NCI-H226 (cell line): ENCODE measurements around the gene GARRE1.
A peak's percentile ranks its signal among the peaks of the same experiment; 100 is the strongest.
"Not testable (repeated sequence)": the region's sequence is repeated elsewhere in the genome, so short reads cannot be mapped to it uniquely, and the experiment has no call there.

Source experiments
- DNase-seq: peaks from one replicate; pipeline ENCODE4 v3.0.0-alpha.2; 2015

Gene GARRE1

DNA sequence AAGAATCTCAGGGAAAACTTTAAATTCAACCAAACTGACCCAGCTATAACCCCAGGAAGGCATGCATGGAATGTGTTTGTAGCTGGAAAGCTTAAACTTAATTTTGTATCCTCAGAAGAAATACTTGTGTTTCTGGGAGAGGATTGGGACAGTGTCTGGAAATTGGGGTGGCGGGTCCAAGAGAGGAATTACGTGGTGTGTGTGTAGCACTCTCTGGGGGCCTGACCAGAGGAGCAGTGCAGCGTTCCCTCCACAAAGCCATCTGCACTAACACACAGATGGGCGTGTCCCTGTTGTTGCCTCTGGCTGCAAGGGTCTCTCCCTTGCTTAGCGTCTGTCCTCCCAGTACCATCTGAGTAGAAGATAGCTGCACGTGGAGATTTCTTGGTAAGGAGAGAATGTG, 6.4 kb downstream of the GARRE1 start:
- peak; percentile 12 for DNase-seq

DNA sequence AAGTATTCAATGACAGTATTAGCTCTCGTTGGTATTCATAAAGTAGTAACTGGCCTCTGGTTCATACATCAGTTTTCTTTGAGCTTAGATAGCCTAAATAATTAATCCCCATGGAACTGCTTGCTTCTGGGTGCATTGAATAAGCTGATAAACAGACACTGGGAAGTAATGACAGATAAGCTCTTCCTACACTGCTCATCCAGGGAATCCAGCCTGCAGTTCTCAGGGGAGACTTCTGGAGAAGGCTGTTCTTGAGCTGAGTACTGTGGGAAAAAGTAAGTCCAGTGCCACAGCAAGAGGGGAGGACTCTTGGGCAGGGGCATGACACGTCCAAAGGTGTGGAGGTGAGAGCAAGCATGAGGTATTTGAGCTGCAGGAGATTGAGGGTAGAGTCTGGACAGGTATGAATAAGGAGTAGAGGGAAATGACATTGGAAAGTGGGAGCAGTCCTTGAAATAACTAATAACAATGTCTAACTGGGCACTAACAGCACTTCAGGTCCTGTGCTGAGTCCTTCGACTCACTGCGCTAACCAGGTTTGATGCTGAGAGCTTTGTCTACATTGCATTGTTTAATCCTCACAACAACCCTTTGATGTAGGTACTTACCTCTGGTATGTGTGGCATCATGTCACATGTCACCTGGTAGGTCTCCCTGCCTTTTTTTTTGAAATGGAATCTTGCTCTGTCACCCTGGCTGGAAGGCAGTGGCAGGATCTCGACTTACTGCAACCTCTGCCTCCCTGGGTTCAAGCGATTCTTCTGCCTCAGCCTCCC, 7.2 kb downstream of the GARRE1 start:
- no peak for DNase-seq

DNA sequence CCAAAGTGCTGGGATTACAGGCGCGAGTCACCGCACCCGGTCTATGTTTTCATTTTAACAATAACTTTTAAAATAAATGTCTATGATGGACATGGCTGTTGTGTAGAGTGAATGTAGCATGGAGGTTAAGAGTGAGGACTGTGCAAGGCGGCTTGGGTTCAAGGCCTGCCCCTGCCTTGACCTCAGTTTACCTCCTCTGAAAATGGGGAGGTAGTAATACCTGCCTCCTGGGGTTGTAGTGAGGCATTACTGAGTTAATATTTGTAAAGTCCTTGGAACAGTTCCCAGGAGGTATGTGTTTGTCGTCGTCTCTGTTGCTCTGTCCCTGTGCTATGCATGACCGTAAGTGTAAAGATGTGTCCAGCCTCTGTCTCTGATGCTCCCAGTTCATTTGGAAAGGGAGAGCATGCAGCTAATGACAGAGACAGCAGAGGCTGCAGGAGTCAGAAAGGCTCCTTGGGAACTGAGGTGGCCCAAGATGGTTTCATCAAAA, 9.4 kb downstream of the GARRE1 start:
- DNase-seq = no peak

DNA sequence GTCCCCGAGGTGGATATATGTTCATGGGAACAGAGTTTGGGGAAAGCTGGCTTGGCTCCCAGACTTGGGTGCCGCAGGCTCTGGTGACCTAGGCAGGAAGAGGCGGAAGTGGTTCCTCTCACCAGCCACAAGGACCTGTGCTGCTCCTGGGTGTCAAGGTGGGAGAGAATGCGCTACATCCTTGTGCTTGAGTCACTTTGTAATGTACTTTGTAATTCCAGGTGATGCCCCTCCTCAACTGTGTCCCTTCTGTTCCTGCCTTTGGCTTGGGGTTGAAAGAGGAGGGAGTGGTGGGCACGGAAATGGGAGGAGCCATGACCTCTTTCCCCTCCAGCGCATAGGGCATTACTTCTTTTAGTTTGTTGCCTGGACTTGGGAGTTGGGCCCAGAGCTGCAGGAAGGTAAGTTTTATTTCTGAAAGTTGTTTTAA, 10.9 kb downstream of the GARRE1 start:
- no peak for DNase-seq

DNA sequence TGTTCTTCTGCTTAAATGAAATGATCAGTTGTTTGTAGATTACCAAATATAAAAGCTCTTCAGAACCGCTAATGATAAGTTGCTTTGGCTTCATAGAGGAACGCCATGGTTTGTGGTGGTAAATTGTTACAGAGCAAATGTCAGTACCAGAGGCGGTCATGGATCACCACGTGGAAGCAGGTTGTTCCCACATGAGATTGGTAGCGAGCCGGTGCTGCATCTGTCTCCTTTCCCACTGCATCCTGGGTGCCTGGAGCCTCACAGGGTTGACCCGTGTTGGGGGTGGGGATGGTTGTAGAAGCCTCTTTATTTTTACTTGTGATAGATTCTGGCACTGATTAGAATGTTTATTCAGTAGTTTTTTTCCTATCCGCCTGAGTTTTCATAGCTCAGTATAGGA, 14.7 kb downstream of the GARRE1 start:
- no peak for DNase-seq

DNA sequence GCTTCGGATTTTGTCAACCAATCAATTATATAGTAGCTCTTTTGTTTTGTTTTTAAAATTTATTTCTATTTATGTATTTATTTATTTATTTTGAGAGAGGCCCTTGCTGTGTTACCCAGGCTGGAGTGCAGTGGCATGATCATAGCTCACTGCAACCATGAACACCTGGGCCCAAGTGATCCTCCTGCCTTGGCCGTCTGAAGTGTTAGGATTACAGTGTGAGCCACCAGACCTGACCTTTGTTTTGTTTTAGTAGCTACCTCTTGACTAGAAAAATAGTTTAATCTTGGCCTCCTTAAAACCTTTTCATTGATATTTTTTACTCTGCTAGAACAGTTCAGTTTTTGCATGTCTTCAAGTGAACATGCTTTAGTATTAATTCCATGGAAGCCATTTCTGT, 15.1 kb downstream of the GARRE1 start:
- no peak for DNase-seq

DNA sequence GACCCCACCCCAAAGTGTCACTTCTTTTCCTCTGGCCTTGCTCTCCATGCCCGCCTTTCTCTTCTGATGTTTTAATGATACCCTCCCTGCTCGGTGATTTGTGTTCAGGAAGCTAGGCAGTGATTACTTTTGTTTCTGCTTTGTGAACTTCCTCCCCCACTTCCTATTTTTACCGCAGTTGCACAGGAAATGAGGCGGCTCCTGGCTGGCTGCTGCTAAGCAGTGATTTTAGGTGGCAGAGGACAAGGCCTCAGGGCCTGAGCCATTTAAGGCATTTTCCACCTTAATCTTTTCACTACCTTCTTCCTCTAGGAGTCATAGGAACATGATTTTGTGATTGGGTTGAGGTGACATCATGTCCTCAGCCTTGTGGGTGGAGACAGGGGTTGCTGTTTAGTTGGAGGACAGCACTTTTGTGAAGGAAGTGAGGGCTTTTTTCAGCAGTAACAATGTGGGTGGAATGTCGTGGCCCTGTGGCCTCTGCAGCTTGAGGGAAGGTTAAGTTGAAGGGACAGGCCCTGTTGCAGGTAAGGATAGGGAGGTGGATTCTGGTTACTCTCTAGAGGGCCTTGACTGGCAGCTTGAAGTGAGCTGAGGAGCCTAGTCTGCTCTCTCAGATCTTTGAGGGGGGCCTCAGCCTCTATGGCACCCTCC, 15.7 kb downstream of the GARRE1 start:
- DNase-seq = peak; percentile 44

DNA sequence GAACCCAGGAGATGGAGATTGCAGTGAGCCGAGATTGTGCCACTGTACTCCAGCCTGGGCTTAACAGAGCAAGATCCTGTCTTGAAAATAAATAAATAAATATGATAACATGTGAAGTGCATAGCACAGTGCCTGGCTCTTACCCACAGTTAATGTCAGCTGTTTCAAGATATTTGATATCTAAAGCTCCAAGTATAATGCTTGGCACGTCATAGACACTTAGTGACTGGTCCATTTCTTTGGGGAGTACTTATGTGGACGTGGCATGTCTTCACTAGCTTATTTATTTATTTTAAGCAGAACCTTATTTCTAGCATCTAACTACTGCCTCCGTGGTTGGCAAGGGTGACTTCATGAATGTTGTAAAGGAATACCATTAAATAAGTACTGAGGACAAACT, 18.8 kb downstream of the GARRE1 start:
- no peak for DNase-seq

DNA sequence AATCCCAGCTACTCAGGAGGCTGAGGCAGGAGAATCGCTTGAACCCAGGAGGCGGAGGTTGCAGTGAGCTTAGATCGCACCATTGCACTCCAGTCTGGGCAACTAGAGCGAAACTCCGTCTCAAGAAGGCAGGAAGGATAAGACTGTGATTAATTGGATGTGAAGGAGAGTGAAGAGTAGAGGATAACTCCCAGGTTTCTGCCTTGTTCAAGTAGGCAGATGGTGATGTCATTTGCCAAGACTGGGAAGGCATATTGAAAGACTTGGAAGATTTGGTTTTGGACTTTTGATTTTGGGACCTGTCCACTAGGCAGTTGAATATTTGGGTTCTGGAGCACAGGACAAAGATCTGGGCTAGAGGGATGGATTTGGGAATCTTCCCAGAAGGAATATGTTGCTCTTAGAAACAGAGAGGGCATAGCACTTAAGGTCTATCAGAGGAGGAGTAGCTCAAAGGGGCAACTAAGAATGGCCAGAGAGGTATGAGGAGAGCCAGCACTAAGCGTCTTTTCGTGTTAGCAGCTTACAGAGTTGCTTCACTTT, 20.0 kb downstream of the GARRE1 start:
- DNase-seq = peak; percentile 51

DNA sequence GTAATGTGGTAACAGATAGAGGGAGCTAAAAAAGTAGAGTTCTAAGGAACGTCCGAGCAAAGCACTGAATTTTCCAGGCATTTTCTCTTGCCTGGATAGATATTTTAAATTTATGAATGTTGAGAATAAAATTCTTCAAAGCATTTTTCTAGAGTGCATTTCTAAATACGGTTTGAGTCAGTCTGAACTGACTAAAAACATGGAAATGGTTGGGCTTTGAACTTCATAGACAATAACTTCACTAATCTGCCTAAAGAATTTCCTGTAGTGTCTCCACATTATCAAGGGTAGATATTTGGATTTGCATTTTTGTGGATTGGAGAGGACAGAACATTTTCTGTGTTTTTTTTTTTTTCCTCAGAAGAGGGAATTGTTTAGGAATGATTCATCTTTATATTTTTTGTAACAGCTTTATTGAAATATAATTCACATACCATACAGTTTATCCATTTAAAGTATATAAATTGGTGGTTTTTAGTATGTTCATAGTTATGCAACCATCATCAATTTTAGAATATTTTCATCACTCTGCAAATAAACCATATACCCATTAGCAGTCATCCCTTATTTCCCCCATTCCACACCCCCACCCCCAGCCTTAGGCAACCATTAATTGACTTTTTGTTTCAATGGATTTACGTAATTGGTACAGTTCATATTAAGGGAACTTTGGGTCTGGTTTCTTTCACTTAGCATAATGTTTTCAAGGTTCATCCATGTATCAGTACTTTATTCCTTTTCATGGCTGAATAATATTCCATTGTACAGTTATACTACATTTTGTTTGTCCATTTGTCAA, 20.7 kb downstream of the GARRE1 start:
- DNase-seq = peak; percentile 73

DNA sequence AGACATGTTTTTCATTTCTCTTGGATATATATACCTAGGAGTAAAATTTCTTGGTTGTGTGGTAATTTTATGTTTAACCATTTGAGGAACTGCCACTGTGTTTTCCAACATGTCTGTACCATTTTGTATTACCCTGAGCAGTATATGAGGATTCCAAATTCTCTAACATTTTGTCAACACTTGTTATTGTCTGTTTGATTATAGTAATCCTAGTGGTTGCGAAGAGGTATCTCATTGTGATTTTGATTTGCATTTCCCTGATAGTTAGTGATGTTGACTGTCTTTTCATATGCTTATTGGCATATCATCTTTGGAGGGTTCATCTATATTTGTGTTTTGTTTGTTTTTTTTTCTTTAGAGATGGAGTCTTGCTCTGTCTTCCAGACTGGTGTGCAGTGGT, 21.4 kb downstream of the GARRE1 start:
- no peak for DNase-seq

DNA sequence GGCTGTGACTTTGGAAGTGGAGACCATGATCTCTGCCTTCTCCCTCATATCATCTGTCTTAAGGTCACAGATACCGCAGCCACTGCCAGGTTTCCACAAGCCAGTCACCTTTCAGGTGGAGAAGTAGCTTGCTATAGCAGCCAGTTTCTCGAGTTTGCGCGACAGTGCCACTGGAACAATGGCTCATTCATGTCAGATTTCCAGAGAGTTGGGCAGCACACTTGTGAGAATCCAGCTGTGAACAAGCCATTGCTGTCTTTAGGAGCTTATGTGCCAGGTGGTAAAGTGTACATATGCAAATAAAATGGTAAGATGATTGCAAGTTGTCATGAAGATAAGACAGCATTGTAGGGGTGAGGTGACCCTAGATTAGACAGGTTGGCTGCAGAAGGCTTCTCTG, 22.3 kb downstream of the GARRE1 start:
- DNase-seq = no peak

DNA sequence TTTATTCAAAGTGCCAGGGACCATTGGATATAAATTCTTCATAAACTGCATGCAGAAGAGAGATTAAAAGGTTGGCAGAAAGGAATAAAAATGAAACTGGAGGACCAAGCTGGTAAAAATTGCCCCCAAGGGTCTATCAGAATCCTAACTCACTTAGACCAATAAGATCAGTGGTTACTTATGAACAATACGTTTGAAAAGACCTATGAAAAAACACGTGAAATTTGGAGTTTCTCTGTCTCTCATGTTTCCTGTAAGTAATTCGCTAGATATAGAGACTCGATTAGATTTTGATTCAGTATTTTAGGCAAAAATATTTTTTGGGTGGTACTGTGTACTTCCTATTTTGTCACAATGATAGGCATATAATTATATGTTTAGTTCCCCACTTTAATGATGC, 22.9 kb downstream of the GARRE1 start:
- DNase-seq = no peak

DNA sequence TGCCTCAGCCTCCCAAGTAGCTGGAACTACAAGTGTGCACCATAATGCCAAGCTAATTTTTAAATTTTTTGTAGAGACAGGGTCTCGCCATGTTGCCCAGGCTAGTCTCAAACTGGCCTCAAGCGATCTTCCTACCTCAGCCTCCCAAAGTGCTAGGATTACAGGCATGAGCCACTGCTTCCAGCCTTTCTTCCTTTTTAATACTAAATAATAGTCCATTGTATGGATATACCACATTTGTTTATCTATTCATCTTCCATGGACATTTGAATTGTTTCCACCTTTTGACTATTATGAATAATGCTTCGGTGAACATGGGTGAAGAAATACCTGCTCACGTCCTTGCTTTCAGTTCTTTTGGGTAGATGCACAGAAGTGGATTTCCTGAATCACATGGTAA, 24.4 kb downstream of the GARRE1 start:
- no peak for DNase-seq

DNA sequence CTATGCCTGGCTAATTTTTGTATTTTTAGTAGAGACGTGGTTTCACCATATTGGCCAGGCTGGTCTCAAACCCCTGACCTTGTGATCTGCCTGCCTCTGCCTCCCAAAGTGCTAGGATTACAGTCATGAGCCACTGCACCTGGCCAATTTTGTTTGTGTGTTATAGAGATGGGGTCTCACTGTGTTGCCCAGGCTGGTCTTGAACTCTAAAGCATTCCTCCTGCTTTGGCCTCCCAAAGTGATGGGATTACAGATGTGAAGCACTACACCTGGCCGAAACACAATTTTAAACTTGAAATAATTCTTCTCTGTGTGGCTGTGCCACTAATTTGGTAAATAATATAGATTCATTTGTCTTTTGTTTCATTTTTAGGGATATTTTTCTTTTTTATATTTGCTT, 27.1 kb downstream of the GARRE1 start:
- not testable (repeated sequence) for DNase-seq

DNA sequence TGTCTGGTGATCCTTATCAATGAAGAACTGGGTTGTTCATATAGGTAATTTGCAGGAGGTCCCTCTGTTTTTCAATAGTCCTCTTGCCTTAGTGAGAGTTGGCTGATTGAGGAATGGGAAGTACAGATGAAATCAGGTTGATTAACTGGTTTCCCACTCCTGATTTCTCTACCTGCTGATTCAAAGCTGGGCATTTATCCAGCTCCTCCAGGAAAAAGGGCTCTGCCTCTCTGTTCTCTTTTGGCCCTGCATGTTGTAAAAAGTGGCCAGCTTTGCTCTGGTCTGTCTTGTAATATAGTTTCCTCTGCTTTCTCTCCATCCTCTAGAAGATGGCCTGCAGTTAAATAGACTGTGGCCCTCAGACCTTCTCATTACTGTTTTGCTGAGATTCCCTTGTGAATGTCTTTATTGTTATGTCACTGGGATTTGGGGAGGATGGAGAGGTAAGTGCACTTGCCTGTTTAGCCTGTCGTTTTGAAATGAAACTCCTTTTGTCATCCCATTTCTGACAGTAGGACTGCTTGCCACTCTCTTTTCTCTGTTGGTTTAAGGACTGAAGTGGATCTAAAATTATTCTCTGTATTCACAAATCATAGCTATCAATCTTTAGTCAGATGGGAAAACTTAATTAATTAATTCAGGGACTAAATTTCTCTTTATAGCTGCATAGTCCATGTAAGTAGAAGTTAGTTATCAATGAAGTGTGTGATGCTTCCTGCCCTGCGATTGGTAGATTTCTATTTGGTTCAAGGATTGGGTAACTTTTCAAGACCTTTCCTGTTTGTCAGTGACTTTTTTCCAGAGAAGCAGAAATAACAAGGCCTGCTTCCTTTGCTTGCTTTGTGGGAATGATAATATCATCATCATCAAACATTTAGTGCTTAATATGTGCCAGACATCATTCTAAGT, 28.5 kb downstream of the GARRE1 start:
- no peak for DNase-seq

DNA sequence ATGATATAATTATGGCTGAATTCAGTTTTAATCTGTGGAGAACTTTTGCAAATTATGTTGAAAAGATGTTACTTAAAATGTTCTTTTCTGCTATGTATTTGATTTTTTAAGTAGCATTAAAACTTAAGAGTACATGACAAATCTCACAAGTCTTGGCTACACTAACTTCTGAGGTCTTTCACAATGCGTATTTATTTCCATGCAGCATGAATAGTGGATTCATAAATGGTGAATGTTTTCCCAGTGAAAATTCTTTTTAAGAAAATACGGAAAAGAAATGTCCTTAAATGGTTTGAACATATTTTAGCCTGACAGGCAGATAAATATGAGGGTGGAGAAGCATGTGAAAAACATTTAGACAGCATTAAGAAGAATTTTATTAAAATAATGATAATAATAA, 30.2 kb downstream of the GARRE1 start:
- no peak for DNase-seq

DNA sequence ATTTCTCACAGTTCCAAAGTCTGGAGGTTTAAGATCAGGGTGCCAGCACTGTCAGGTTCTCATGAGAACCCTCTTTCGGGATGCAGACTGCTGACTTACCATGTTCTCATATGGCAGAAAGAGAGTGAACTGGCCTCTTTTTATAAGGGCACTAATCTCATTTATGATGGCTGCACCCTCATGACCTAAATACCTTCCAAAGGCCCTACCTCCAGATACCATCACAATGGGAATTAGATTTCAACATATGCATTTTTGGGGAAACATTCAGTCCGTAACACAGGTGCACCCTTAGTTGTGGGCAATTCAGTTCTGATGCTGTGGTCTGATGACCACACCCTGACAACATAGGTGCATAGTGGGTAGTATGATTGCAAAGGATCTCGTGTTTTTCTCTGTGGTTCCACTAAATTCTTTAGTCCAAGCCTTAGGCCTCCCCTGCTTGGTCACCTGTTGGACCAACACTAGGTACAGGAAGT, 33.3 kb downstream of the GARRE1 start:
- DNase-seq = no peak

DNA sequence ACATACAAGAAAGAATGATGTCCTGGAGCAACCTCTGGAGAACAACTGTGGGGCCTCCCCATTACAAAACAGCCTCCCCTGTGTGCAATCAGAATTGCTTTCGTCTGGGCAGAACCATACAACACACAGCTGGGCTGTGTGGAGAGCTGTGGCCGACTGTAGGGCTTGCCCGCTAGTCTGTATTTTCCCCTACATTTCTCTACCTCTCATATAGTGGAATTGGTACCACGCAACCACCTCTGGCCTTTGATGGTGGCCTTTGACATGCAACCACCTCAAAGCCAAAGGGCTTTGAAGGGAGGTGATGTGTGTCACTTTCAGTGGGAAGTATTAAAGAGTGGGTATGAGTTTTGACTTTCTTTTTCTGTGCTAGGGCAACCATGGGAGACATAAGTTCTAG, 34.0 kb downstream of the GARRE1 start:
- no peak for DNase-seq

DNA sequence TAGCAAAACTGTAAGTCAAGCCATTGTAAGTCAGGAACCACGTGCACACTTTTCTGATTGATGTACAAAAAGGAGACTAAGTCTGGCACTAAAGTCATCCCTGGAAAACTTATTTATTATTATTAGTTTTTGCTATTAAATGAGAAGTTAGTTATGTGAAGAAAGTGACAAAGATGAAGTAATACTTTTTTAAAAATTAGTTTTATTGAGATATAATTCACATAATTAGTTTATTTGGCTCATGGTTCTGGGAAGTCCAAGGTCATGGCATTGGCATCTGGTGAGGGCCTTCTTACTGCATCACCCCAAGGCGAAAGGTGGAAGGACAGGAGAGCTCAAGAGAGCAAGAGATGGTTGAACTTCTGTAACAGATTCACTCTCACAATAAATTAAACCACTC, 36.9 kb downstream of the GARRE1 start:
- DNase-seq = no peak

DNA sequence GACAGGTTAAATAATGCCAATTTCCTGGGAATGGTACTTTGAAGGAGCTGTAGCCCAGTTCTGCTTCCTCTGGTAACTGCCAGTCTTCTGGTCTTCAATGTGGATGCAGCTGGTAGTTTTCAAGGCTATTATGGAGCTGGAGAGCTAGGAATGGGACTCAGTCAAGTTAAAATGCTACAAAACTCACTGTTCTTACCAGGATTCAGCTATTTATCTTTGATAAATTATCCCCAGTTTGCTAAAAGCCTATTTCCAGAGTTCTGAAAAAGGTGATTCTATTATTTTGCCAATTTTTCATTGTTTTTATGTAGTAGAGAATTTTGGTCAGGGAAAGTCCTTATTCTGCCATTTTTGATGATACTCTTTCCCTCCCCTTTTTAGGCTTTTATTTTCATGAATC, 40.7 kb downstream of the GARRE1 start:
- DNase-seq = no peak

DNA sequence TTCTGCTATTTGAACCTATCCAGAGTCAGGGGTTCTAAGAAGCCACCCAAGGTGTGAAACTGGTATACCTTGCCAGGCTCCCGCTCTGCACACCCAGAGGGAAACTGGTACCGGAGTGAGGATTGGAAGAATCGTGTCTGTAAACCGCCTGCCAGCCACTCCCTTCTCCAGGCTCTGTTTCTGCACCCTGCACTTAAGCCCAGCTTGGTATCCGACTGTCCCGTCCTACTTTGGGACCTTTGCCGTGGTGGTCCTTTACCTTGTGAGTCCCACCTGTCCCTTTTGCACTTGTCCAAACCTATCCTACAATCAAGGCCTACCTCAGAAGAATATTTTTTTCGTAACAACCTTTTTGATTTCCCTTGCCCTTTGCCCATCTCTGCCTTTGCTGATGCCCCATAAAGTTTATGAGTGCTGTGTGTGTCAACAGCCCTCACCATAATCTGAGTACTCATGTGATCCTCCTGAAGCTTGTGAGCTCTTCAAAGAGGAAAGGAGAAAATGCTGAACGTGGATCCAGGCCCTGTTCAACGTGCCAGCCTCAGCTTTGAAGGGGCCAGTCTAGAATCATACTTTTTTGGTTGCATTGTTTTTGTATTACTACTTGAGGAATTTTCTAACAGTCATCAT, 44.7 kb downstream of the GARRE1 start:
- no peak for DNase-seq
